ENCODE measurements around the gene HPS4. TPM values are rescaled to one million over a fixed set of nuclear protein-coding genes. Genes with fewer than 3 reads are reported as not detected.

Gene HPS4
- total and polyA plus RNA-seq, 10 of the 15 experiments (the other 5 are each of a cell fraction or from before 2014, with no cell fraction given): 11.7 to 36.7 (median 30.8) TPM

DNA sequence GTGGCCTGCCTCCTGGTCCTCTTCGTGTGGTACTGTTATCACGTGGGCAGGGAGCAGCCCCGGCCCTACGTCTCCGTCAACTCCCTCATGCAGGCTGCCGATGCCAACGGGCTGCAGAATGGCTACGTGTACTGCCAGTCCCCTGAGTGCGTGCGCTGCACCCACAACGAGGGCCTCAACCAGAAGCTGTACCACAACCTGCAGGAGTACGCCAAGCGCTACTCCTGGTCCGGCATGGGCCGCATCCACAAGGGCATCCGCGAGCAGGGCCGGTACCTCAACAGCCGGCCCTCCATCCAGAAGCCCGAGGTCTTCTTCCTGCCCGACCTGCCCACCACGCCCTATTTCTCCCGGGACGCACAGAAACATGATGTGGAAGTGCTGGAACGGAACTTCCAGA is 49.8 kb downstream of the HPS4 start:
- H3K79me2 ChIP-seq (ENCODE audit: control insufficient read depth, insufficient read depth, low read length): peaks cover 29% of the 10 kb centered on the region
- in situ Hi-C loops (cut with MboI): no loop called here
- TF ChIP-seq, protein P1, sequence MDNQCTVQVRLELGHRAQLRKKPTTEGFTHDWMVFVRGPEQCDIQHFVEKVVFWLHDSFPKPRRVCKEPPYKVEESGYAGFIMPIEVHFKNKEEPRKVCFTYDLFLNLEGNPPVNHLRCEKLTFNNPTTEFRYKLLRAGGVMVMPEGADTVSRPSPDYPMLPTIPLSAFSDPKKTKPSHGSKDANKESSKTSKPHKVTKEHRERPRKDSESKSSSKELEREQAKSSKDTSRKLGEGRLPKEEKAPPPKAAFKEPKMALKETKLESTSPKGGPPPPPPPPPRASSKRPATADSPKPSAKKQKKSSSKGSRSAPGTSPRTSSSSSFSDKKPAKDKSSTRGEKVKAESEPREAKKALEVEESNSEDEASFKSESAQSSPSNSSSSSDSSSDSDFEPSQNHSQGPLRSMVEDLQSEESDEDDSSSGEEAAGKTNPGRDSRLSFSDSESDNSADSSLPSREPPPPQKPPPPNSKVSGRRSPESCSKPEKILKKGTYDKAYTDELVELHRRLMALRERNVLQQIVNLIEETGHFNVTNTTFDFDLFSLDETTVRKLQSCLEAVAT (IDR thresholded peaks at IDR 0.05): 0 out of 2 replicates have a peak, but pooled peaks have one; percentile 28
- no peak for TF ChIP-seq MTA3 (IDR thresholded peaks at IDR 0.05; ENCODE audit: borderline replicate concordance, low read length)
- no TSS peak for BruUV-seq (replicated peaks)
- 96% methylated on average over 25 of the region's 25 CpGs for WGBS (ENCODE audit: insufficient coverage, insufficient replicate concordance, low lambda C conversion rate, missing lambda C conversion rate)
- peaks cover 4% of the 10 kb centered on the region; the same call in 1 of the 2 replicates for H4K20me1 ChIP-seq (ENCODE audit: control insufficient read depth, insufficient read depth)
- no peak overlapping the region for H3K4me2 ChIP-seq (ENCODE audit: control insufficient read depth, insufficient read depth)
- RAD21 ChIA-PET (ENCODE audit: unreplicated experiment): no interaction called here
- peaks cover 26% of the 10 kb centered on the region for H3K4me1 ChIP-seq (ENCODE audit: control insufficient read depth, insufficient read depth, low read length)
- no peak overlapping the region for H3K9ac ChIP-seq (ENCODE audit: control insufficient read depth, insufficient read depth, low read length)
- intact Hi-C loops (cut with micrococcal nuclease; ENCODE audit: unreplicated experiment): loop anchor here (5.0 kb wide), 1 partner anchor 48 kb away; the partner anchor contains the start of genes HPS4 and SRRD
- no peak for ATAC-seq
- no peak overlapping the region for H2AFZ ChIP-seq (ENCODE audit: control insufficient read depth, low read depth, low read length)
- POLR2A ChIA-PET: no interaction called here
- no peak overlapping the region for H3K4me3 ChIP-seq
- SMC1A ChIA-PET (ENCODE audit: uncharacterized antibody, unreplicated experiment): interaction anchor here (1.9 kb wide), 1 partner anchor 45 kb away, joined by 6 read pairs; no protein-coding TSS in a partner anchor
- DNase-seq (ENCODE audit: low read depth, low spot score): no peak
- H3K27me3 ChIP-seq (replicated peaks in 1 of 2; ENCODE audit: control insufficient read depth in 2 of 2, insufficient read depth in 2 of 2, low read length in 1 of 2): no peaks in the 10 kb centered on the region
- CTCF ChIA-PET: interaction anchor here (1.4 to 1.6 kb wide), 3 partner anchors 10 to 241 kb away, joined by 3 to 6 read pairs (median 4); no protein-coding TSS in a partner anchor
- peaks cover 3 to 8% of the 10 kb centered on the region in 2 experiments; a peak in 2 of 4 replicates for H3K36me3 ChIP-seq (ENCODE audit: control insufficient read depth in 2 of 2, insufficient read depth in 2 of 2, low read length in 1 of 2)
- FAIRE-seq: no peak
- no peaks in the 10 kb centered on the region for H3K9me3 ChIP-seq (replicated peaks; ENCODE audit: control insufficient read depth, insufficient read depth, low read length)
- no peak overlapping the region for H3K27ac ChIP-seq (ENCODE audit: control insufficient read depth, insufficient read depth)

DNA sequence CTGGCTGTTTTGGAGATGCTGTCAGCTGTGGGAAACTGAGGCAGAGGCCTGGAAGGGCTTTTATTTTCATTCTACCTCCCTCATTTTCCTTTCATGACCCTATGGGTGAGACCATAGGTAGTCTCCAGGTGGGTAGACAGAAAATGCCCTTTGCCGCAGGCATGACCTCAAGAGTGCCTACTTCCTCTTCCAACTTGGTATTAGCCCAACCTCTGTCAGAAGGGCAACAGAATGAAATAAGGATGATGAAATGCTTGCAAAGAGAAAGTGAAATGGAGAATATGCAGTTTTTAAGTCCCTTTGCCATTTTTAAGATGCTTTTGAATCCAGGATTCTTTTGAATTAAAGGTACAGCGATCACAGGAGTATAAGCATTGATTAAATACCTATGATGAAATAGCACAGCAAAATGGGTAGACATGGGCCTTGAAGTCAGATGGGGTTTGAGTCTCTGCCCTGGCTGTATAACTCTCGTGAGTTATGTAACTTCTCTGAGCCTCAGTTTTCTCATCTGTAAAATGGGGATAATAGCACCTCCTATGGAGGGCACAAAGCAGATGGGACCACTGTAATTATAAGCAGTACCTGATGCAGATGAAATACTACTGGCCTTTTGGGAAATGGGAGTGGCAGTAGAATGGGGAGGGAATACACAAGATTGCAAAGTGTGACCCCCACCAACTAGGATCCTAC is 50.8 kb downstream of the HPS4 start:
- no peaks in the 10 kb centered on the region for H3K27me3 ChIP-seq (replicated peaks in 1 of 2; ENCODE audit: control insufficient read depth in 2 of 2, insufficient read depth in 2 of 2, low read length in 1 of 2)
- peaks cover 4% of the 10 kb centered on the region; the same call in 1 of the 2 replicates for H4K20me1 ChIP-seq (ENCODE audit: control insufficient read depth, insufficient read depth)
- CTCF ChIA-PET: interaction anchor here (0.7 to 3.2 kb wide), 3 partner anchors 29 to 141 kb away, joined by 3 to 26 read pairs (median 5); partner anchors contain the start of gene SRRD
- peak; percentile 18 for FAIRE-seq
- no peak overlapping the region for H3K9ac ChIP-seq (ENCODE audit: control insufficient read depth, insufficient read depth, low read length)
- in situ Hi-C loops (cut with MboI) (no loop called here), intact Hi-C loops (cut with micrococcal nuclease; ENCODE audit: unreplicated experiment) (loop anchor here (5.0 kb wide), 1 partner anchor 50 kb away; the partner anchor contains the start of genes HPS4 and SRRD)
- ATAC-seq: peak; percentile 67
- peak overlapping the region; percentile 55 for H3K27ac ChIP-seq (ENCODE audit: control insufficient read depth, insufficient read depth)
- H3K4me1 ChIP-seq (ENCODE audit: control insufficient read depth, insufficient read depth, low read length): peaks cover 34% of the 10 kb centered on the region
- RAD21 ChIA-PET (ENCODE audit: unreplicated experiment): no interaction called here
- peaks cover 3 to 8% of the 10 kb centered on the region in 2 experiments; a peak in 2 of 4 replicates for H3K36me3 ChIP-seq (ENCODE audit: control insufficient read depth in 2 of 2, insufficient read depth in 2 of 2, low read length in 1 of 2)
- peak overlapping the region; percentile 97 for H3K4me2 ChIP-seq (ENCODE audit: control insufficient read depth, insufficient read depth)
- SMC1A ChIA-PET (ENCODE audit: uncharacterized antibody, unreplicated experiment): interaction anchor here (1.5 to 2.6 kb wide), 3 partner anchors 28 to 49 kb away, joined by 3 to 14 read pairs (median 9); no protein-coding TSS in a partner anchor
- no TSS peak for BruUV-seq (replicated peaks)
- POLR2A ChIA-PET: no interaction called here
- H3K9me3 ChIP-seq (replicated peaks; ENCODE audit: control insufficient read depth, insufficient read depth, low read length): no peaks in the 10 kb centered on the region
- H2AFZ ChIP-seq (ENCODE audit: control insufficient read depth, low read depth, low read length): no peak overlapping the region
- H3K79me2 ChIP-seq (ENCODE audit: control insufficient read depth, insufficient read depth, low read length): peaks cover 29% of the 10 kb centered on the region
- 52% methylated on average over 3 of the region's 3 CpGs for WGBS (ENCODE audit: insufficient coverage, insufficient replicate concordance, low lambda C conversion rate, missing lambda C conversion rate)
- peak; percentile 71 for DNase-seq (ENCODE audit: low read depth, low spot score)
- H3K4me3 ChIP-seq: peak overlapping the region; percentile 92; the same call in 1 of the 2 replicates
- TF ChIP-seq NR2C1 (IDR thresholded peaks at IDR 0.05) (peak; percentile 46; the same call in 1 of the 2 replicates), TBL1XR1 (IDR thresholded peaks at IDR 0.05; ENCODE audit: low read depth, low read length) (no peak), YY1 (IDR thresholded peaks at IDR 0.05; ENCODE audit: low read depth, low read length) (no peak), TCF12 (IDR thresholded peaks at IDR 0.05; ENCODE audit: low read depth, low read length) (peak; percentile 19; the same call in 1 of the 2 replicates), CBFB (IDR thresholded peaks at IDR 0.05; ENCODE audit: low read depth) (peak; percentile 58; the same call in 1 of the 2 replicates), CREM (IDR thresholded peaks at IDR 0.05; ENCODE audit: low read depth) (peak; percentile 18; the same call in 1 of the 2 replicates), MTA2 (IDR thresholded peaks at IDR 0.05; ENCODE audit: low read depth) (peak; percentile 23; the same call in 1 of the 2 replicates), IKZF1 (conservative IDR thresholded peaks at IDR 0.05) (peak; percentile 32; the same call in 1 of the 2 replicates), ZNF217 (IDR thresholded peaks at IDR 0.05) (peak; percentile 57; the same call in 1 of the 2 replicates), RB1 (IDR thresholded peaks at IDR 0.05; ENCODE audit: borderline replicate concordance) (no peak), NFYB (IDR thresholded peaks at IDR 0.05; ENCODE audit: insufficient read depth, low read depth, low read length) (no peak), EP300 (IDR thresholded peaks at IDR 0.05; ENCODE audit: borderline replicate concordance in 1 of 2, control insufficient read depth in 1 of 2, low read depth in 2 of 2, low read length in 2 of 2) (no peak; a peak in 1 of 4 replicates), TCF3 (IDR thresholded peaks at IDR 0.05; ENCODE audit: borderline replicate concordance, insufficient read depth, low read depth, low read length) (0 out of 2 replicates have a peak, but pooled peaks have one; percentile 34)

Data from GM12878 (cell line).